Motor neuron (in vitro differentiated cells): ENCODE results near the gene SVIL. TPM values are rescaled to one million over a fixed set of nuclear protein-coding genes. Genes with fewer than 3 reads are reported as not detected.
"Not testable (repeated sequence)": the region's sequence is repeated elsewhere in the genome, so short reads cannot be mapped to it uniquely, and the experiment has no call there.

Source experiments
- ATAC-seq, 8 experiments: fragments of 200-7000 bp; cut with Tn5 transposase; replicated peaks in 6 of 8; 2 replicates each; pipeline ENCODE4 v1.8.0; 2021; ENCODE audit warnings: mild to moderate bottlenecking in 8 of 8, moderate library complexity in 8 of 8
- H3K27ac ChIP-seq, 2 donors: fragments of 250-450 bp; sonication (Bioruptor Pico); 2 replicates each; pipeline ENCODE4 v1.9.0; 2021; ENCODE audit warnings: antibody characterized with exemption in 2 of 2, mild to moderate bottlenecking in 2 of 2, moderate library complexity in 1 of 2
- H3K4me1 ChIP-seq, 2 donors: fragments of 250-450 bp; sonication (Bioruptor Pico); replicated peaks in 1 of 2; 2 replicates each; pipeline ENCODE4 v1.6.1; 2021; ENCODE audit warnings: antibody characterized with exemption in 2 of 2, mild to moderate bottlenecking in 2 of 2, moderate library complexity in 1 of 2
- H3K4me3 ChIP-seq, 5 donors: fragments of 250-450 bp; sonication (Bioruptor Pico); 2 replicates each; pipeline ENCODE4 v1.9.0; 2021; ENCODE audit warnings: antibody characterized with exemption in 5 of 5, mild to moderate bottlenecking in 5 of 5, moderate library complexity in 4 of 5
- WGBS, 10 experiments: fragments of 450-650 bp; shearing (Covaris generic); methylation state at CpG; one replicate each; pipeline ENCODE4 v1.0.0; 2022; 5-methylcytosine and 5-hydroxymethylcytosine counted together
- in situ Hi-C, 9 experiments: fragments of 400-800 bp; cut with MboI; loops; one replicate each; pipeline ENCODE4 v1.15.0; 2021; ENCODE audit warnings: low sequenced_read_pairs in 9 of 9, low pct_unique_long_range_greater_than_20kb in 2 of 9; ENCODE audit not compliant: unreplicated experiment in 9 of 9
- total RNA-seq, 8 experiments: library from RNA; unstranded; fragments of 300-600 nt; gene quantifications; 2 replicates each; pipeline versions ENCODE4 v1.2.3 to v1.2.4, GENCODE V29; 2022

SVIL gene
- total RNA-seq, 8 experiments from 2014 or later = 10.4 to 128 (median 37.8) TPM

GRCh38 chr10:29553116-29553515 is 81.7 kb downstream of the SVIL start:
- H3K27ac ChIP-seq, ATAC-seq, H3K4me3 ChIP-seq, in situ Hi-C loops: not testable (repeated sequence)
- WGBS, 10 experiments = 83 to 100% (median 97%) methylated on average over 2 to 9 of the region's 9 CpGs; no CpG with 5 or more reads in 1 of the 10 experiments
- H3K4me1 ChIP-seq = peaks cover 14 to 23% of the 10 kb centered on the region in 2 donors

GRCh38 chr10:29549493-29549892 is 85.3 kb downstream of the SVIL start:
- ATAC-seq, in situ Hi-C loops, H3K4me3 ChIP-seq, H3K4me1 ChIP-seq, H3K27ac ChIP-seq: not testable (repeated sequence)
- WGBS, 10 experiments = no CpG with 5 or more reads among the region's 3 CpGs

- 48 to 100% (median 93%) methylated on average over 1 to 2 of the region's 2 CpGs for WGBS, 10 experiments
- Histone ChIP-seq H3K27ac (no peak overlapping the region), H3K4me1 (peaks cover 4 to 13% of the 10 kb centered on the region in 2 donors), H3K4me3 (no peak overlapping the region)
- no peak for ATAC-seq
- in situ Hi-C loops = no loop called here
Observed at GRCh38 chr10:29546773-29547313, 87.9 kb downstream of the SVIL start.

- WGBS, 10 experiments = 33 to 100% (median 74%) methylated on average over 1 to 4 of the region's 5 CpGs; no CpG with 5 or more reads in 4 of the 10 experiments
- no peak for ATAC-seq
- no peak overlapping the region for H3K27ac ChIP-seq
- peaks cover 5 to 13% of the 10 kb centered on the region in 2 donors for H3K4me1 ChIP-seq
- in situ Hi-C loops = no loop called here
- no peak overlapping the region for H3K4me3 ChIP-seq
Observed at GRCh38 chr10:29545122-29545521, 89.6 kb downstream of the SVIL start.

DNA sequence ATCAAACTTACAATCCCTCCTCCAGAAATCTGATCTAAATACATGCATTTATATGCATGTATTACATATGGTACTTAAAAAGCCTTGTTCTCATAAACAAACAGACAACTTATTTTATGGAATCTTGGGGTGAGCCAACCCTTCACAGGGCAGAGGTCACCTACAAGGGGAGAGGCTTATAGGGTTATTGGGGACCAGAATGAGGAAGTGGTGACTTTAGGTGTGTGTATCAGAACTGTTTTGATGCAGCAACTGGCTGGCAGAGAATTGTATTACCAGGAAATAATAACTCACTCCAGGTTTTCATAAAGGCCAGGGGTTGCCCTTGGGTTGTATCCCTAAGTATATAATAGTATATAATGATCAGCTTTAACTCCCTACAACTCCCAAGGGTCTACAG is 91.1 kb downstream of the SVIL start:
- no peak overlapping the region for H3K27ac ChIP-seq

DNA sequence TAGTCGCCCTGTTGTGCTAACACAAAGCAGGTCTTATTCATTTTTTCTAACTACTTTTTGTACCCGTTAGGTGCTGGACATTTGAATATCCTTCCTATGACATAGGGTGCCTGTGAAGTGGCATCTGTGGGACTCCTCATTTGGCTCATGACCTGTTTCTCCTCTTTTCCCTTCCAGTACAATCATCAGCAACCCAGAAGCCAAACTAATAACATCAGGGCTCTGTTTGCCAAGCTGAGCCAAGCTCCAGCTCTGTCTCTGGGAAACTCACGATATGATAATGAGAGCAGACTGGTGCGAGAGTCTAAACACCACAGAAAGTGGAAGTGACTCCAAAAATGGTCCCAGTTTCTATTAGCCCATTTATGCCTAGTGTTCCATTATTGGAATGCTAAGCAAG is 92.0 kb downstream of the SVIL start:
- ATAC-seq = peak in 1 of 8 experiments; percentile 28
- peaks cover 5 to 18% of the 10 kb centered on the region in 2 donors for H3K4me1 ChIP-seq
- in situ Hi-C loops = no loop called here
- 70 to 100% (median 89%) methylated on average over 2 to 4 of the region's 4 CpGs for WGBS, 10 experiments
- no peak overlapping the region for H3K4me3 ChIP-seq
- no peak overlapping the region for H3K27ac ChIP-seq

More for the DNA sequence above, 91.1 kb downstream of the SVIL start:
- Histone ChIP-seq H3K4me1 (peaks cover 5 to 18% of the 10 kb centered on the region in 2 donors), H3K4me3 (no peak overlapping the region)
- in situ Hi-C loops = no loop called here
- no peak for ATAC-seq

DNA sequence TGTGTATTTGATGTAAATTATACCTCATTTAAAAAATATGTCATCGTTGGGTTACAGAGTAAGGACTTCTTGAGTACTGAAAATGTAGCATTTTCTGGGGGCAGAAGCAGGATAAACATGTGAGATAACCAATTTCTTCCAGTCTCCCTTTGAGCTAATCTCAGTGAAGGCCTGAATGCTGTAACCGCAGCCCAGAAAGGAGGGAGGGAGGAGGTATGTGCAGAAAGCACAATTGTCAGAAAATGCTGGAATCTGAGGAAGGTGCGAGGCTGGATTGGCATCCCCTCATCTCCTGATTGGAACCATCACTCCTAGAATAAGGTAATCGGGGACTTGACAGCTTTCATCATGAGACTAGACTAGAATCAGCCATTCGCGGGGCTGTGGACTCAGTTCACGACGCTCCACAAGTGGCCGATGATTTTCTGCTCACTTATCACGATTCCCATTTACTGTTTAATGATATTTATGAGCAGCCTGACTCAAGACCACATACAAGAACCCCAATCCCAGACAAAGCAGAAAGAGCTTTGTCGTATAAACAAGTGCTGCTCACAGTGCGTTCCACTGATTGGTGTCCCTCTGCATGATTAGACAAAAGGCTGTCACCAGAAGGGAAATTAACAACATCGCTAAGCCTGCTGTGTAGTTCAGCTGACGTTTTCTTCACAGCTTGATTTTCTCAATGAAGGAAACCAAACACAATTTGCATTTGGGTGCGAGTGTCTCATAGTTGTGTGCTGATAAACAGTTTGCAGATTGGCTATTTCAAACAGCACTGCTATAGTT is 93.2 kb downstream of the SVIL start:
- no peak overlapping the region for H3K4me3 ChIP-seq
- in situ Hi-C loops = no loop called here
- peak overlapping the region in 1 of 2 donors; percentile 10 for H3K27ac ChIP-seq
- WGBS, 10 experiments = 42 to 96% (median 67%) methylated on average over 1 to 13 of the region's 15 CpGs
- peak in 5 of 8 experiments; percentile 75 to 82 (median 78) for ATAC-seq
- peaks cover 5 to 18% of the 10 kb centered on the region in 2 donors for H3K4me1 ChIP-seq

GRCh38 chr10:29540016-29540415 is 94.8 kb downstream of the SVIL start:
- WGBS, 10 experiments = 64 to 100% (median 85%) methylated on average over 1 to 9 of the region's 10 CpGs
- in situ Hi-C loops = no loop called here
- Histone ChIP-seq H3K27ac (no peak overlapping the region), H3K4me3 (no peak overlapping the region), H3K4me1 (peaks cover 5 to 23% of the 10 kb centered on the region in 2 donors)
- peak in 6 of 8 experiments; percentile 8 to 69 (median 40) for ATAC-seq

GRCh38 chr10:29539412-29539811 is 95.4 kb downstream of the SVIL start:
- peak in 1 of 8 experiments; percentile 72 for ATAC-seq
- Histone ChIP-seq H3K4me3 (no peak overlapping the region), H3K4me1 (peaks cover 5 to 23% of the 10 kb centered on the region in 2 donors), H3K27ac (no peak overlapping the region)
- in situ Hi-C loops = no loop called here
- 0 to 100% (median 87%) methylated on average over 1 to 6 of the region's 6 CpGs; no CpG with 5 or more reads in 4 of the 10 experiments for WGBS, 10 experiments

GRCh38 chr10:29537799-29538198 is 97.0 kb downstream of the SVIL start:
- Histone ChIP-seq H3K27ac (no peak overlapping the region), H3K4me3 (no peak overlapping the region), H3K4me1 (peaks cover 14 to 21% of the 10 kb centered on the region in 2 donors)
- in situ Hi-C loops = no loop called here
- WGBS, 10 experiments = 75 to 100% (median 93%) methylated on average over 1 to 7 of the region's 7 CpGs; no CpG with 5 or more reads in 3 of the 10 experiments
- no peak for ATAC-seq

DNA sequence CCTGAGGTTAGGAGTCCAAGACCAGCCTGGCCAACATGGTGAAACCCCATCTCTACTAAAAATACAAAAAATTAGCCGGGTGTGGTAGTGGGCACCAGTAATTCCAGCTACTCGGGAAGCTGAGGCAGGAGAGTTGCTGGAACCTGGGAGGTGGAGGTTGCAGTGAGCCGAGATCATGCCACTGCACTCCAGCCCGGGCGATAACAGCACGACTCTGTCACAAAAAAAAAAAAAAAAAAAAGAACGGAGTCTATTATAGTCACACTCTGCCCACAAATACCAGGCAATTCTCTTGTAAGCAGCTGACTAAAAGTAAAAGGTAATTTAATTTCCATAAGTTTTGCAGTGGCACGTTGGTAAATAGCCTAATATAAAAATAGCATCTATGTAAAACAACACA is 98.1 kb downstream of the SVIL start:
- H3K4me3 ChIP-seq, ATAC-seq, in situ Hi-C loops, H3K27ac ChIP-seq: not testable (repeated sequence)
- peaks cover 13 to 17% of the 10 kb centered on the region in 2 donors for H3K4me1 ChIP-seq
- 78 to 100% (median 87%) methylated on average over 1 to 6 of the region's 8 CpGs for WGBS, 10 experiments

- WGBS, 10 experiments = 20 to 100% (median 78%) methylated on average over 2 to 7 of the region's 7 CpGs
- no peak overlapping the region for H3K27ac ChIP-seq
- in situ Hi-C loops = no loop called here
- peaks cover 9 to 11% of the 10 kb centered on the region in 2 donors for H3K4me1 ChIP-seq
- H3K4me3 ChIP-seq = no peak overlapping the region
- ATAC-seq = peak in 2 of 8 experiments; percentile 8 to 35
Observed at GRCh38 chr10:29535778-29536453, 98.9 kb downstream of the SVIL start.
